NB4 (cell line): ENCODE results near the gene COL5A1.

Experiments used
- POLR2A ChIP-seq: IDR thresholded peaks from 2 replicates; pipeline ENCODE4 v1.6.1; 2011; ENCODE audit warnings: mild to moderate bottlenecking; ENCODE audit not compliant: insufficient read length; ENCODE audit errors: extremely low read depth
- TF ChIP-seq, protein P1 (sequence below): IDR thresholded peaks from one replicate; pipeline ENCODE4 v1.5.1; 2012; ENCODE audit warnings: low read depth, low read length

DNA sequence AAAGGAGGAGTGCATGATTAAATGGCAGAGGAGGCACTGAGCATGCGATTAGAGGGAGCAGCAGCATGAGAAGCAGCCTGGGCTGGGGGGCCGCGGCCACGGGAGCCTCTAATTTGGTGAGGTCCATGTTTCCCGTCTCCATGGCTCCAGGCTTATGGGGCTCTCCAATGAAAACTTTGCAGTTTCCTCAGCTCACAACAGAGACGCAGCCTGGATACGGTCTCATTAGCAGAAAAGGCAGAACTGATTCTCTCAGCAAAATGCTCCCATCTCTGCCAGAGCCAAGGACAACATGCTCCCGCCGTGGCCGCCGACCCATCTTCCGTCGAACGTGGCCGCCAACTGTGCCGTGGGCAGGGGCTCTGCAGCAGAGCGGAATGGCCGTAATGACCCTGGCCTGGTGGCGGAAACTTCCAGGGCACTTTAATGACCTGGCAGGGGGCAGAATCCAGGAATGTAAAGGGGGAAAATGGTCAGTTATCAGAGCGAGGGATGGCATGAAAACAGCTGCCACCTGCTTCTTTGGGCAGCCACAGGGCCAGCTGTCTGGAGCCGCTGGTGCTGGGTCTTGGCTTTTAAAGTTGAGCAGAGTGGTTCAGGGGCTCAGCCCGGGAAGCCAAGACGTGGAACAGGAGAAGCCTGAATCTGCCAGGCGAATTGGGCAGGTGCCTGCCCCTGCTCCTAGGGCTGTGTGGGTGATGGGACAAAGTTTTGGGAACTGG lies 76.5 kb downstream of the COL5A1 start:
- TF ChIP-seq, protein P1, sequence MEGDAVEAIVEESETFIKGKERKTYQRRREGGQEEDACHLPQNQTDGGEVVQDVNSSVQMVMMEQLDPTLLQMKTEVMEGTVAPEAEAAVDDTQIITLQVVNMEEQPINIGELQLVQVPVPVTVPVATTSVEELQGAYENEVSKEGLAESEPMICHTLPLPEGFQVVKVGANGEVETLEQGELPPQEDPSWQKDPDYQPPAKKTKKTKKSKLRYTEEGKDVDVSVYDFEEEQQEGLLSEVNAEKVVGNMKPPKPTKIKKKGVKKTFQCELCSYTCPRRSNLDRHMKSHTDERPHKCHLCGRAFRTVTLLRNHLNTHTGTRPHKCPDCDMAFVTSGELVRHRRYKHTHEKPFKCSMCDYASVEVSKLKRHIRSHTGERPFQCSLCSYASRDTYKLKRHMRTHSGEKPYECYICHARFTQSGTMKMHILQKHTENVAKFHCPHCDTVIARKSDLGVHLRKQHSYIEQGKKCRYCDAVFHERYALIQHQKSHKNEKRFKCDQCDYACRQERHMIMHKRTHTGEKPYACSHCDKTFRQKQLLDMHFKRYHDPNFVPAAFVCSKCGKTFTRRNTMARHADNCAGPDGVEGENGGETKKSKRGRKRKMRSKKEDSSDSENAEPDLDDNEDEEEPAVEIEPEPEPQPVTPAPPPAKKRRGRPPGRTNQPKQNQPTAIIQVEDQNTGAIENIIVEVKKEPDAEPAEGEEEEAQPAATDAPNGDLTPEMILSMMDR: no peak
- no peak for TF ChIP-seq POLR2A
